ENCODE measurements around the gene PDZRN4. TPM values are rescaled to one million over a fixed set of nuclear protein-coding genes. Genes with fewer than 3 reads are reported as not detected.

PDZRN4 gene
- total RNA-seq, 1 donor from 2014 or later, result 0.14 TPM

DNA sequence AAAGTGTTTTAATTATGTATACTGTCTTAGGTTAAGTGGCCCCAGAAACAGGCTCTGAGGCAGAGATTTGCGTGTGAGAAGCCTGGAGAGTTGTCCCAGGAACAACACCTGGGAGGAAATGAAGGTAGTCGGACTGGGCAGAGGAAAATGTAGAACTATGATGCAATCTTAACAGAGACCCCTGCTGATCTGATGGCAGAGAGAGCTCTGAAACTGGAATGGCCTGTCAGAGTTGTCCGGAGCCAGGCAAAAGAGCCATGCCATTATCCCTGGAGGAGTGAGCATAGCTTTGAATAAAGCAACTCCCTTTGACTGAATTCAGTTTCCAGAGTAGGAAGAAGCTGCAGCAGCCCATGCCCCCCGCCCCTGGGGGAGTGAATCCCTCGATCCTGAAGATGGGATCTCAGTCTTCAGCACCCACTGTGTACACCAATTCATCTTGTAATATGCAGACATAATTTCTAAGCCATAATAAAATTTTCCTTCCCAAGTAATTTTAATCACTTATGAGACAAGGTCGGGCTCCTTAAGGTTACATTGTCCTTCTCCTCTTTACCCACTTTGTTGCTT lies 264.8 kb downstream of the PDZRN4 start:
- DNase-seq, result no peak
- Histone ChIP-seq H3K27me3 (ENCODE audit: low read depth) (no peaks in the 10 kb centered on the region), H3K4me3 (no peak overlapping the region), H3K4me1 (no peaks in the 10 kb centered on the region), H3K27ac (replicated peaks) (no peak overlapping the region), H3K9me3 (replicated peaks) (no peaks in the 10 kb centered on the region), H3K36me3 (no peaks in the 10 kb centered on the region)
- intact Hi-C loops (cut with micrococcal nuclease), result no loop called here
- TF ChIP-seq, protein P1, sequence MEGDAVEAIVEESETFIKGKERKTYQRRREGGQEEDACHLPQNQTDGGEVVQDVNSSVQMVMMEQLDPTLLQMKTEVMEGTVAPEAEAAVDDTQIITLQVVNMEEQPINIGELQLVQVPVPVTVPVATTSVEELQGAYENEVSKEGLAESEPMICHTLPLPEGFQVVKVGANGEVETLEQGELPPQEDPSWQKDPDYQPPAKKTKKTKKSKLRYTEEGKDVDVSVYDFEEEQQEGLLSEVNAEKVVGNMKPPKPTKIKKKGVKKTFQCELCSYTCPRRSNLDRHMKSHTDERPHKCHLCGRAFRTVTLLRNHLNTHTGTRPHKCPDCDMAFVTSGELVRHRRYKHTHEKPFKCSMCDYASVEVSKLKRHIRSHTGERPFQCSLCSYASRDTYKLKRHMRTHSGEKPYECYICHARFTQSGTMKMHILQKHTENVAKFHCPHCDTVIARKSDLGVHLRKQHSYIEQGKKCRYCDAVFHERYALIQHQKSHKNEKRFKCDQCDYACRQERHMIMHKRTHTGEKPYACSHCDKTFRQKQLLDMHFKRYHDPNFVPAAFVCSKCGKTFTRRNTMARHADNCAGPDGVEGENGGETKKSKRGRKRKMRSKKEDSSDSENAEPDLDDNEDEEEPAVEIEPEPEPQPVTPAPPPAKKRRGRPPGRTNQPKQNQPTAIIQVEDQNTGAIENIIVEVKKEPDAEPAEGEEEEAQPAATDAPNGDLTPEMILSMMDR (IDR thresholded peaks at IDR 0.05; ENCODE audit: borderline replicate concordance), result no peak

DNA sequence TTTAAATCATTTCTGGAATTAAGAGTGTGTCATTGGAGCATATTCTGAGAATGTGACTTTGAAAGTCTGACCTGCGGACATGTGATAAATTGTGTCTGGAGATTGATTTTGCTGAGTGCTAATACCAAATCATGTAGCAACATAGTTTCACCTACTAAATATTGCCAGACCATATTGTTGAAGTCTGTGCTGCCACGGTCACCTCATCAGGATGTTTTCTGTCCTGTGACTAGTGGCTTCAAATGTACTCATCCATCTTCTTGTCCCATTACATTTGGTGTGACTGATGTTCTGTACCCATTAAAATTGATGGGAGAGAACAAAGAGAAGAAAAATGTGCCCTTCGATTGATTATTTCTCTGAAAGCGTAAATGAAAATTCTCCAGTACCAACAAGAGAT lies 265.3 kb downstream of the PDZRN4 start:
- Histone ChIP-seq H3K4me3 (no peak overlapping the region), H3K4me1 (no peaks in the 10 kb centered on the region), H3K27me3 (ENCODE audit: low read depth) (no peaks in the 10 kb centered on the region), H3K9me3 (replicated peaks) (no peaks in the 10 kb centered on the region), H3K36me3 (no peaks in the 10 kb centered on the region), H3K27ac (replicated peaks) (no peak overlapping the region)
- intact Hi-C loops (cut with micrococcal nuclease), result no loop called here
- TF ChIP-seq, protein P1 (IDR thresholded peaks at IDR 0.05; ENCODE audit: borderline replicate concordance), result no peak
- DNase-seq, result no peak

DNA sequence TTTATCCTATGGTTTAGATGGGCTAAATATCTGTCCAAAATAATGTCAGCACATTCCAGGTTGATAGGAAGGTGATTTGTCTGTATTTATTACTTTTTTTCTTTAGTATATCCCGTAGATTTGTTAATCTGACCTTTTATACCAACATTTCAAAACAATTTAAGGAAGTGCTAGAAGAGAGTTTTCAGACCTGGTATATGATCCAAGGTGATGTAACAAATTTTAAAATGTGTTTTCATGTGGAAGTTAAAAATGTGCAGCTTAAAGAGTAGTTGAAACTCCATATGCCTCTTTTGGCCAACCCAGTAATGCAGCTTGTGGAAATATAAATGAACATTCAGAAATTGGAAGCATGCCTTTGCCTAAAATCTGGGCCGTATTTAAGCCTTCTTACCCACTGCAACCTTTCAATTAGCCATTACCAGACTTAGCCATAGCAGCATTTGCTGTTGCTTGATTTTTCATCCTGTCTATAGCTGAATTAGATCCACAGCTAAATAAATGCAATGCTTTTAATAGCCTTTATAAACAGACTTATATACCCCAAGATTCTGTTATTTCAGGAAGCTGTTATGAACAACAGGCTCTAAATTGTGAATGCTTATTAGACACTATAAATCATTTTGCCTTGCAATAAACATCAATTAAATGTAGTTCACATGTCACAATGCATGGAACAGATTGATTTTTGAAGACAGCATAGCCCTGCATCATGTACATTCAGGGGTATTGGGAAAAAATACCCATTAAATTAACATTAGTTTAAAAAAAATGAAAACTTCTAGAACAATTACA lies 271.2 kb downstream of the PDZRN4 start:
- Histone ChIP-seq H3K4me1 (no peaks in the 10 kb centered on the region), H3K4me3 (no peak overlapping the region), H3K27me3 (ENCODE audit: low read depth) (no peaks in the 10 kb centered on the region), H3K27ac (replicated peaks) (no peak overlapping the region), H3K9me3 (replicated peaks) (no peaks in the 10 kb centered on the region), H3K36me3 (no peaks in the 10 kb centered on the region)
- DNase-seq, result no peak
- intact Hi-C loops (cut with micrococcal nuclease), result no loop called here
- TF ChIP-seq, protein P1 (IDR thresholded peaks at IDR 0.05; ENCODE audit: borderline replicate concordance), result no peak

DNA sequence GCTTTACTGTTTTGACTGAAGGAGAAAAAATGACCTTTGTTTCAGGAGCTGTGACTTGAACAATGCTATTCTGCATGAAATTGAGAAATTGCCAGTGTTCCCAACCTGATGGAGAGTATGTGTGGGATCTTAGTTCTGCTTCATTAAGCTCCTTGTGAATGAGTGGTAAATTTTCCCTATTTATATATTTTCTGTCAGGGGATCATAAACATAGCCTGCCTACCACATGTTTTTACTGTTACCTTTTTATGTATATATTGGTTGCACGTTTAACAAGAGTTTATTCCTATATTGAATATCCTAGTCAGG lies 271.7 kb downstream of the PDZRN4 start:
- Histone ChIP-seq H3K4me3 (no peak overlapping the region), H3K27ac (replicated peaks) (no peak overlapping the region), H3K27me3 (ENCODE audit: low read depth) (no peaks in the 10 kb centered on the region), H3K4me1 (no peaks in the 10 kb centered on the region), H3K9me3 (replicated peaks) (no peaks in the 10 kb centered on the region), H3K36me3 (no peaks in the 10 kb centered on the region)
- no peak for DNase-seq
- TF ChIP-seq, protein P1 (IDR thresholded peaks at IDR 0.05; ENCODE audit: borderline replicate concordance), result no peak
- intact Hi-C loops (cut with micrococcal nuclease), result no loop called here

DNA sequence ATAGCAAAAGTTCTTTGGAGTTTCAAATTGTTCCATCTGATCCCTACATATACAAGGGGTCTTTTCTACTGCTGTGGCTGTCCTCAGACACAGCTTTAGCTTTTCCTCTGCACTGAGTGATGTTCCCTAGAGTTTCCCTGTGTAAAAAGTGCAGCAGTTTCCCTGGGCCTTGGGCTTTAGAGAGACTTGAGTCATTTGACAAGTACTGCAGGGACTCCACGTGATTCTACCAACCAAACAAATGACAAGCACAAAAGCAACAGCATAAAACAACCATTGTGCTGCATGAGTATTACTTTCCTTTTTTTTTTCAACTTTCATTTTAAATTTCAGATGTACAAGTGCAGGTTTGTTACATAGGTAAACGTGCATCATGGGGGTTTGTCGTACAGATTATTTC lies 272.8 kb downstream of the PDZRN4 start:
- H3K27ac ChIP-seq (replicated peaks), result no peak overlapping the region
- no peaks in the 10 kb centered on the region for H3K27me3 ChIP-seq (ENCODE audit: low read depth)
- H3K9me3 ChIP-seq (replicated peaks), result no peaks in the 10 kb centered on the region
- TF ChIP-seq, protein P1 (IDR thresholded peaks at IDR 0.05; ENCODE audit: borderline replicate concordance), result no peak
- intact Hi-C loops (cut with micrococcal nuclease), result no loop called here
- no peaks in the 10 kb centered on the region for H3K4me1 ChIP-seq
- H3K36me3 ChIP-seq, result no peaks in the 10 kb centered on the region
- H3K4me3 ChIP-seq, result no peak overlapping the region
- DNase-seq, result no peak

Measured in left ventricle myocardium inferior (tissue), 1 donor.